EL (cell line): Measurements from ENCODE around the gene RNF212B.
"Not testable (repeated sequence)": the region's sequence is repeated elsewhere in the genome, so short reads cannot be mapped to it uniquely, and the experiment has no call there.

ENCODE experiments used
- DNase-seq: peaks from one replicate; pipeline ENCODE4 v3.0.0-alpha.2; 2016

Gene RNF212B

GRCh38 chr14:23237772-23238594 lies at the start of gene RNF212B:
Gene RNF212B (plus strand): TSS chr14:23237936. CDS start chr14:23240346, 2,410 bp downstream.
- peak; percentile 76 for DNase-seq

- DNase-seq = no peak
These were observed 44.3 kb upstream of the RNF212B start for GRCh38 chr14:23193432-23193831.

DNA sequence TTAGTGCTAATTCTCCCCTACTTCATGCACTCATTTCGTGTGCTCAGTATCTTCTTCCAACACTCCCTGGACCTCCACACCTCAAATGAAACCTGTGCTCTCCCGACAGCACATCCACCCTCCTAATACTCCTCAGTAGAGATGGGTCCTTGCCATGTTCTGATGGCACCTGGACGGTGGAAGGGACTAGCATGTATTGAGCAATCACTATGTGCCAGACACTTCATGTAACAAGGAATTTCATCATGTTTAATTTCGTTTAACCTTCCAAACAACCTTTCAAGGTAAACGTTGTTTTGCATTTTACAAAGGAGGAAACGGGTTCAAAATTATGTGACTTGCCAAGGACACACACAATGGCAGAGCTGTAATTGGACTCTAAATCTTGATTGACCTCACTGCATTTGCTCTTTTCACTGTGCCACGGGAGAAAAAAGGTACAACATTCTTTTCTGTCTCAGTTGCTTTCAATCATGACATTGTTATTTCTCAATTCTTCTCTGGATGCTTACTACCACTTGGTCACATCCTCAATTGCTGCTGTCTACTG lies 42.1 kb upstream of the RNF212B start:
- no peak for DNase-seq

DNA sequence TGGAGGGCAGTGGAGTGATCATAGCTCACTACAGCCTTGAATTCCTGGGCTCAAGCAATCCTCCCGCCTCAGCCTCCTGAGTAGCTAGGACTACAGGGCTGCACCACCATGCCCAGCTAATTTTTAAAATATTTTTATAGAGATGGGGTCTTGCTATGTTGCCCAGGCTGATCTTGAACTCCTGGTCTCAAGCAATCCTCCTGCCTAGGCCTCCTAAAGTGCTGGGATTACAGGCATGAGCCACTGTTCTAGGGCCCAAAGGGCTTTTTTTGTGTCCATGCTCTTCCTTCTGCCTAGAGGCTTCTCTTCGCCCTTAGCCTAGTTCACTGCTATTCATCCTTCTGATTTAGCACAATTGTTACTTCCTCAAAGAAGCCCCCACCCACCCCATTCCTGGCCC lies 41.2 kb upstream of the RNF212B start:
- DNase-seq = not testable (repeated sequence)

- not testable (repeated sequence) for DNase-seq
These were observed 38.6 kb upstream of the RNF212B start for GRCh38 chr14:23199141-23199540.

DNA sequence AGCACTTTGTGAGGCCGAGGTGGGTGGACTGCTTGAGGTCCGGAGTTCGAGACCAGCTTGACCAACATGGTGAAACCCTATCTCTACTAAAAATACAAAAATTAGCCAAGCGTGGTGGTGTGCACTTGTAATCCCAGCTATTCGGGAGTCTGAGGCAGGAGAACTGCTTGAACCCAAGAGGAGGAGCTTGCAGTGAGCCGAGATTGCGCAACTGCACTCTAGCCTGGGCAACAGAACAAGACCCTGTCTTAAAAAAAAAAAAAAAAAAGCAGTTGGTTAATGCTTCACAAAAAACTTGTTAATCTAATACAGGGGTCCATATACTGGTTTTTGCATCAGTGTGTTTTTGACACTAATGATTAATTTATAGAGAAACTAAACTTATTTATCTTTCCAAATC lies 35.7 kb upstream of the RNF212B start:
- DNase-seq = no peak

GRCh38 chr14:23206422-23207145 lies 31.2 kb upstream of the RNF212B start:
- DNase-seq = no peak

- DNase-seq = no peak
These were observed 30.6 kb upstream of the RNF212B start for GRCh38 chr14:23207146-23207540.

- DNase-seq = no peak
These were observed 29.4 kb upstream of the RNF212B start for GRCh38 chr14:23208324-23208723.

DNA sequence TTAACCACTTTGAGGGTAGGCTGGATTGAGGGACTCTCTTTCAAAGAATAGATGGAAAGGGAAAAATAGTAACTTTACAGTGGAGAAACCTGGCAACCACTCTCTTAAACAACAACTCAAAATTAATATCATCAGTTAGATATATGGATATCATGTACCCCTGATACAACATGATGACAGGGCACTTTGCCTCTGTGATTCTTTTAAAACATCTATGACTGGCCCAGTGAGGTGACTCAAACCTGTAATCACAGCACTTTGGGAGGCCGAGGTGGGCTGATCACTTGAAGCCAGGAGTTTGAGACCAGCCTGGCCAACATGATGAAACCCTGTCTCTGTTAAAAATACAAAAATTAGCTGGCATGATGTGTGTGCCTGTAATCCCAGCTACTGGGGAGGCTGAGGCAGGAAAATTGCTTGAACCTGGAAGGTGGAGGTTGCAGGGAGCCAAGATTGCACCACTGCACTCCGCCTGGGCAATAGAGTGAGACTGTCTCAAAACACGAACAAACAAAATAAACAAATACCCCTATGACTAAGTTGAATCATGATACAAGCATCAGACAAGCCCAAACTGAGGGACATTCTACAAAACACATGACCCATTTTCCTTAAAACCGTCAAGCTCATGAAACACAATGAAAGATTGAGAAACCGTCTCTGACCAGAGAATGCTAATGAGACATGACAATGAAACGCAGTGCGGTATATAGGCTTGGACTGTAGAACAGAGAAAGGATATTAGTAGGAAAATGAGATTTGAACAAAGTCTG lies 27.9 kb upstream of the RNF212B start:
- DNase-seq = peak; percentile 20

GRCh38 chr14:23215421-23215820 lies 22.3 kb upstream of the RNF212B start:
- no peak for DNase-seq

GRCh38 chr14:23217032-23218020 lies 20.4 kb upstream of the RNF212B start:
- no peak for DNase-seq

DNA sequence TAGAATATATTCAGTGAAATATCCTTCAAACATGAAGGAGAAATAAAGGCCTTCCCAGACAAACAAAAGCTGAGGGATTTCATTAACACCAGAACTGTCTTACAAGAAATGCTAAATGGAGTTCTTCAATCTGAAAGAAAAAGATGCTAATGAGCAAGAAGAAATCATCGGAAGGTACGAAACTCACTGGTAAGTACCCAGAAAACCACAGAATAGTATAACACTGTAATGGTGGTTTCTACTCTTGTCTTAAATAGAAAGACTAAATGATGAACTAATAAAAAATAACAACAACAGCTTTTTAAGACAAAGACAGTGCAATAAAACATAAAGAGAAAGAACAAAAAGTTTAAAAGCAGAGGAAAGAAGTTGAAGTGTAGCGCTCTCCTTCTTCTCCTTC lies 18.7 kb upstream of the RNF212B start:
- DNase-seq = no peak

GRCh38 chr14:23224958-23225357 lies 12.8 kb upstream of the RNF212B start:
- DNase-seq = not testable (repeated sequence)

- no peak for DNase-seq
These were observed 10.2 kb upstream of the RNF212B start for GRCh38 chr14:23227566-23227965.

DNA sequence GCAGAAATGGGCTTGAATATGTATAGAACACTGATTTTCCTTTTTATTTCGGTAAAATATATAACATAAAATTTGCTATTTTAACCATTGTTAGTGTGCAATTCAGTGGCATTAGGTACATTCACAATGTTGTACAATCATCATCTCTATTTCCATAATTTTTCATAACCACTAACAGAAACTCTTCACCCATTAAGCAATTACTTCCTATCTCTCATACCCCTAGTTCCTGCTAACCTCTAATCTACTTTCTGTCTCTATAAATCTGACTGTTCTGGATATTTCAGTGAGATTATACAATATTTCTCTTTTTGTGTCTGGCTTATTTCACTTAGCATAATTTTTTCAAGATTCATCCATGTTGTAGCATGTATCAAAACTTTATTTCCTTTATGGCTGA lies 8.9 kb upstream of the RNF212B start:
- DNase-seq = no peak

DNA sequence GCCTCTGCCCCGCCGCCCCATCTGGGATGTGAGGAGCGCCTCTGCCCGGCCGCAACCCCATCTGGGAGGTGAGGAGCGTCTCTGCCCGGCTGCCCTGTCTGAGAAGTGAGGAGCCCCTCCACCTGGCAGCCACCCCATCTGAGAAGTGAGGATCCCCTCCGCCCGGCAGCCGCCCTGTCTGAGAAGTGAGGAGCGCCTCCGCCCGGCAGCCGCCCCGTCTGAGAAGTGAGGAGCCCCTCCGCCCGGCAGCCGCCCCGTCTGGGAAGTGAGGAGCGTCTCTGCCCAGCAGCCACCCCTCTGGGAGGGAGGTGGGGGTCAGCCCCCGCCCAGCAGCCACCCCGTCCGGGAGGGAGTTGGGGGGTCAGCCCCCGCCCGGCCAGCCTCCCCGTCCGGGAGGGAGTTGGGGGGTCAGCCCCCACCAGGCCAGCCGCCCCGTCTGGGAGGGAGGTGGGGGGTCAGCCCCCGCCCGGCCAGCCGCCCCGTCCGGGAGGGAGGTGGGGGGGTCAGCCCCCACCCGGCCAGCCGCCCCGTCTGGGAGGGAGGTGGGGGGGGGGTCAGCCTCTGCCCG lies 5.4 kb upstream of the RNF212B start:
- DNase-seq = not testable (repeated sequence)

GRCh38 chr14:23240661-23241060 lies 2.9 kb downstream of the RNF212B start:
- no peak for DNase-seq

DNA sequence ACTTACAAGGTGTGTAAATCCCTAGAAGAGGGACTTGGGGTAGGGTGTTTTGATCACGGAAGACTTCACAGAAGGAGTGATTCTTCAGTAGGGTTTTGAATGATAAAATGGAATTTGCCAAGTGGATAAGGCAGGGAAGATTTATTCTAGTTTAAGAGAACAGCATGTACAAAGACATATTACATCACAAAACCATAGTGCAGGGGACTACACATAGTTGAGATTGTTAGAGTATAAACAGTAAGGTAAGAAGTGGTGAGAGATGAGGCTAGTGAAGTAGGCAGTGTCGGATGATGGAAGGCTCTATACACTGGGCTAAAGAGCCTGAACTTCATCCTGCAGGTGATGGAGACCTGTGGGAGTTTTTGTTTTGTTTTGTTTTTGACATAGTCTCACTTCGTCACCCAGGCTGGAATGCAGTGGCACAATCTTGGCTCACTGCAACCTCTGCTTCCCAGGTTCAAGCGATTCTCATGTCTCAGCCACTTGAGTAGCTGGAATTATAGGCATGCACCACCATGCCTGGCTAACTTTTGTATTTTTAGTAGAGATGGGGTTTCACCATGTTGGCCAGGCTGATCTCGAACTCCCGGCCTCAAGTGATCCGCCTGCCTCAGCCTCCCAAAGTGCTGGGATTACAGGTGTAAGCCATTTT lies 3.5 kb downstream of the RNF212B start:
- not testable (repeated sequence) for DNase-seq

- DNase-seq = no peak
These were observed 4.3 kb downstream of the RNF212B start for GRCh38 chr14:23242076-23242475.

DNA sequence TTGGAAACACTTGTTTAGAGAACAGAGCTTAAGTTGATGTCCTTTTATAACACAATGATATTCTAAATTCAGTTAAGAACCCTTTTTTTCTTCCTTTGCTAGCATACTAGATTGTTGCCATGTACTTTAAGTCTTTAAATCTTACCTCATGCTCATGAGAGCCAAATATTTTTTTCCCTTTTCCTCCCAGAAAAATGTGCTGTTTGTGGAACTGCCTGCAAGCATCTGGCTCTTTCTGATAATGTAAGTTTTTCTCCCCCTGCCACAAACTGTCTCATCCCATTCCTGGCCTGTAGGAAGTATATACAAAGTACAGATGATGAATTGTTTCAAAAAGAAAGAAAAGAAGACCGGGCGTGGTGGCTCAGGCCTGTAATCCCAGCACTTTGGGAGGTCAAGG lies 5.3 kb downstream of the RNF212B start:
- DNase-seq = no peak
